ENCODE measurements around the gene ZNF70.
A peak's percentile ranks its signal among the peaks of the same experiment; 100 is the strongest.

The ZNF70 gene

GRCh38 chr22:23750714-23751440 lies at the start of gene ZNF70:
TSS of gene ZNF70 (minus strand) at chr22:23751112. CDS start at chr22:23745140, 5,972 bp downstream.
- DNase-seq (ENCODE audit: low read depth in 2 of 2) = peak; percentile 49 to 58

GRCh38 chr22:23796461-23796860 lies 45.5 kb upstream of the ZNF70 start:
- peak; percentile 57 to 63 for DNase-seq (ENCODE audit: low read depth in 2 of 2)

- DNase-seq (ENCODE audit: low read depth in 2 of 2) = no peak
These were observed 42.4 kb upstream of the ZNF70 start for GRCh38 chr22:23793326-23793725.

GRCh38 chr22:23791738-23792645 lies 41.1 kb upstream of the ZNF70 start:
- DNase-seq (ENCODE audit: low read depth in 2 of 2) = no peak

GRCh38 chr22:23790819-23791737 lies 40.2 kb upstream of the ZNF70 start:
- peak; percentile 60 to 71 for DNase-seq (ENCODE audit: low read depth in 2 of 2)

- DNase-seq (ENCODE audit: low read depth in 2 of 2) = no peak
These were observed 38.7 kb upstream of the ZNF70 start for GRCh38 chr22:23789638-23790037.

- no peak for DNase-seq (ENCODE audit: low read depth in 2 of 2)
These were observed 38.2 kb upstream of the ZNF70 start for GRCh38 chr22:23789121-23789520.

GRCh38 chr22:23787910-23788309 lies 37.0 kb upstream of the ZNF70 start:
- no peak for DNase-seq (ENCODE audit: low read depth in 2 of 2)

GRCh38 chr22:23787600-23787896 lies 36.6 kb upstream of the ZNF70 start:
- no peak for DNase-seq (ENCODE audit: low read depth in 2 of 2)

- peak; percentile 67 to 69 for DNase-seq (ENCODE audit: low read depth in 2 of 2)
These were observed 36.1 kb upstream of the ZNF70 start, which contains the start of gene SMARCB1 for GRCh38 chr22:23786752-23787599. TSS of gene SMARCB1 (plus strand) at chr22:23786966. CDS start at chr22:23787170, 204 bp downstream.

GRCh38 chr22:23786261-23786710 lies 35.4 kb upstream of the ZNF70 start:
- no peak for DNase-seq (ENCODE audit: low read depth in 2 of 2)

GRCh38 chr22:23784215-23784732 lies 33.4 kb upstream of the ZNF70 start:
- no peak for DNase-seq (ENCODE audit: low read depth in 2 of 2)

GRCh38 chr22:23783265-23784150 lies 32.6 kb upstream of the ZNF70 start:
- DNase-seq (ENCODE audit: low read depth in 2 of 2) = no peak

GRCh38 chr22:23782703-23783102 lies 31.8 kb upstream of the ZNF70 start:
- no peak for DNase-seq (ENCODE audit: low read depth in 2 of 2)

GRCh38 chr22:23782252-23782651 lies 31.3 kb upstream of the ZNF70 start:
- DNase-seq (ENCODE audit: low read depth in 2 of 2) = no peak

GRCh38 chr22:23781511-23782183 lies 30.7 kb upstream of the ZNF70 start:
- DNase-seq (ENCODE audit: low read depth in 2 of 2) = no peak

- no peak for DNase-seq (ENCODE audit: low read depth in 2 of 2)
These were observed 30.2 kb upstream of the ZNF70 start for GRCh38 chr22:23781065-23781464.

GRCh38 chr22:23780146-23780748 lies 29.3 kb upstream of the ZNF70 start:
- no peak for DNase-seq (ENCODE audit: low read depth in 2 of 2)

GRCh38 chr22:23779731-23780130 lies 28.8 kb upstream of the ZNF70 start:
- no peak for DNase-seq (ENCODE audit: low read depth in 2 of 2)
